H7 (cell line): ENCODE results near the gene SDHA. TPM values are rescaled to one million over a fixed set of nuclear protein-coding genes. Genes with fewer than 3 reads are reported as not detected.
"Not testable (repeated sequence)": the region's sequence is repeated elsewhere in the genome, so short reads cannot be mapped to it uniquely, and the experiment has no call there.

Source experiments
- DNase-seq: peaks from one replicate; pipeline ENCODE4 v3.0.0; 2012
- H3K27me3 ChIP-seq: 2 replicates; pipeline ENCODE4 v1.6.0; 2011; ENCODE audit warnings: mild to moderate bottlenecking, low read length; ENCODE audit not compliant: control insufficient read depth, insufficient read depth
- H3K36me3 ChIP-seq: replicated peaks from 2 replicates; pipeline ENCODE4 v1.5.1; 2011; ENCODE audit warnings: low read length; ENCODE audit not compliant: control insufficient read depth, insufficient read depth
- H3K4me3 ChIP-seq: 2 replicates; pipeline ENCODE4 v1.5.1; 2011; ENCODE audit warnings: low read depth, mild to moderate bottlenecking, control low read depth, low read length, moderate library complexity; ENCODE audit not compliant: insufficient read depth
- total RNA-seq: library from RNA; depleted of rRNA; stranded (reverse); fragments of >200 nt; shearing (Covaris generic); gene quantifications from 2 replicates; pipeline ENCODE4 v1.2.3, GENCODE V29; 2014

Gene SDHA
- total RNA-seq, 1 experiment from 2014 or later = 93.4 TPM

GRCh38 chr5:190366-191035 lies 27.6 kb upstream of the SDHA start:
- DNase-seq = peak; percentile 62
- H3K36me3 ChIP-seq = no peaks in the 10 kb centered on the region
- H3K27me3 ChIP-seq = no peaks in the 10 kb centered on the region
- H3K4me3 ChIP-seq = no peak overlapping the region

GRCh38 chr5:191036-191948 lies 26.8 kb upstream of the SDHA start, which contains the start of gene LRRC14B:
LRRC14B (plus strand) TSS chr5:191495; CDS start chr5:191539, 44 bp downstream.
- H3K36me3 ChIP-seq = no peaks in the 10 kb centered on the region
- peak; percentile 69 for DNase-seq
- no peaks in the 10 kb centered on the region for H3K27me3 ChIP-seq
- no peak within 1 kb of the TSS for H3K4me3 ChIP-seq

- no peaks in the 10 kb centered on the region for H3K27me3 ChIP-seq
- no peaks in the 10 kb centered on the region for H3K36me3 ChIP-seq
- DNase-seq = no peak
- H3K4me3 ChIP-seq = no peak overlapping the region
These were observed 26.0 kb upstream of the SDHA start for GRCh38 chr5:191949-192690.

GRCh38 chr5:192691-192969 lies 25.5 kb upstream of the SDHA start:
- Histone ChIP-seq H3K4me3 (no peak overlapping the region), H3K27me3 (no peaks in the 10 kb centered on the region), H3K36me3 (no peaks in the 10 kb centered on the region)
- no peak for DNase-seq

- Histone ChIP-seq H3K27me3 (no peaks in the 10 kb centered on the region), H3K4me3 (no peak overlapping the region), H3K36me3 (no peaks in the 10 kb centered on the region)
- DNase-seq = no peak
These were observed 24.9 kb upstream of the SDHA start for GRCh38 chr5:192970-193831.

DNA sequence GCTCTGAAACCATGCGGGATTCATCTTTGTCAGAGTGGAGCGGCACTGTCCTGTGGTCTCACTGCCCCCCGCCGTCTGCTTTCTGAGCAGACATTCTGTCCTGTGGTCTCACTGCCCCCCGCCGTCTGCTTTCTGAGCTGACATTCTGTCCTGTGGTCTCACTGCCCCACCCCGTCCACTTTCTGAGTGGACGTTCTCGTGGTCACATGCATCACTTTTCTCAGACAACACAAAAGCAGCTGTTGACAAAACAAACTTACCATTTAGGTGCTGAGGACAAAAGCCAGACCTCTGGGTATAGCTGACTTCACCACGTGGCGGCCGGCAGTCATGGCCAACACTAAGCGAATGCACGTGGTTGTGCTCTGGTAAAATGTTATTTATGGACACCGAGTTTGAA lies 24.0 kb upstream of the SDHA start:
- DNase-seq = no peak
- Histone ChIP-seq H3K4me3 (no peak overlapping the region), H3K36me3 (no peaks in the 10 kb centered on the region), H3K27me3 (no peaks in the 10 kb centered on the region)

DNA sequence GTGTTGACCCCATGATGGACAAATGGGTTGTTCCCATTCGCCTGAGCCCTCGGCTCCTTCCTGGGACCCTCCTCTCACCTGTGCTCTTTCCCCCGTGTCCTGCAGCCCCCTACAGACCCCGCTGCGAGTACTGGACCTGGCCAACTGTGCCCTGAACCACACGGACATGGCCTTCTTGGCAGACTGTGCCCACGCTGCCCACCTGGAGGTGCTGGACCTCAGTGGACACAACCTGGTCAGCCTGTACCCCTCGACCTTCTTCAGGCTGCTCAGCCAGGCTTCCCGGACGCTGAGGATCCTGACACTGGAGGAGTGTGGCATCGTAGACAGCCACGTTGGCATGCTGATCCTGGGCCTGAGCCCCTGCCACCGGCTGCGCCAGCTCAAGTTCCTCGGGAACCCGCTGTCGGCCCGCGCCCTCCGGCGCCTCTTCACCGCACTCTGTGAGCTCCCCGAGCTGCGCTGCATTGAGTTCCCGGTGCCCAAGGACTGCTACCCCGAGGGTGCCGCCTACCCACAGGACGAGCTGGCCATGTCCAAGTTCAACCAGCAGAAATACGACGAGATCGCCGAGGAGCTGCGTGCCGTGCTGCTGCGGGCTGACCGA lies 23.4 kb upstream of the SDHA start:
- no peak overlapping the region for H3K4me3 ChIP-seq
- DNase-seq = no peak
- H3K36me3 ChIP-seq = no peaks in the 10 kb centered on the region
- H3K27me3 ChIP-seq = no peaks in the 10 kb centered on the region

DNA sequence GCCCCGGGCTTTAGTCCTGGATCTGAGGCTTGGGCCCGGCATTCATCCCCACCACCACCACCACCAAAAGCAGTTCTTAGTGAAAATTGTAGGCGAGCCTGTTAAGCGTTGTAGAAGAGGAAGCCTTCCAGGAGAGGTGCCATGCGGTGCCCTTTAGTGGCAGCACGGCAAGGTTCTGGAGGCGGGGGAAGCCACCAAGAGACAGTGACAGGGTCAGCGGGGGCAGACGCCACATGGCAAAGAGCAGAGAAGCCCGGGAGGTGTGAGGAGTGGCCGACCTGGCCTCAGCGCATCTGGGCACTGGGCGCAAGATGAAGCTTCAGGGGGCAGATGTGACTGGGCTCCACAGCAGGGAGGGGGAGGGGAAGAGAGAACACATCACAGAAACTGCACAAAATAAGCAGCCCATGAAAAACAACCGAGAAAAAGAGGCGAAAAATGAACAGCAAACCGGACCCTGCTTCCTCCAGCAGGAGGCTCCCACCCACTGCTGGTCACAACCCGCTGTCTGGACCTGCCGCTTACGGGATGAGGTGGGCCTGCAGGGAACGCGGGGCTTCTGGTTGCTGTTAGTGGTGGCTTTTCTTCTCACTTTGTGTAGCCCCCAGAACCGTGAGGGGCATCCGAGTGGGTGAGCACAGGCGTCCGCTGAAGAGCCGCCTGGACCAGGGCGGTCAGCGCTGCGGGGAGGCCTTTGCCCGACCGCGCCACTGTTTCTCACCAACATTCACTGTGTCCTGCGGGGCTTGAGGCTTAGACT lies 22.5 kb upstream of the SDHA start:
- Histone ChIP-seq H3K36me3 (no peaks in the 10 kb centered on the region), H3K27me3 (no peaks in the 10 kb centered on the region), H3K4me3 (no peak overlapping the region)
- DNase-seq = peak; percentile 91

DNA sequence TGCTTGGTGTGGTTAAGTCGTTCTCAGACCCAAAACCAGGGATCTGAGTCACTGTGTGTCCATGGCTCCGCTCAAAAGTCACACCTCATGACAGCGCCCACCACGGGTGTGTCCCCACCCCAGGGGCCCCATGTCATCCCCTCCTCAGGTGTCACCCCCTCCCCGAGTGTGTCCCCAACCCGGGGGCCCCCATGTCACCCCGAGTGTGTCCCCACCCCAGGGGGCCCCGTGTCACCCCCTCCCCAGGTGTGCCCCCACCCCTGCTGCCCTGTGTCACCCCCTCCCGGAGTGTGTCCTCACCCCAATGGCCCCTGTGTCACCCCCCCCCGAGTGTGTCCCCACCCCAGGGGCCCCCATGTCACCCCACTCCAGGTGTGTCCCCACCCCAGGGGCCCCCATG lies 21.8 kb upstream of the SDHA start:
- no peak overlapping the region for H3K4me3 ChIP-seq
- DNase-seq = no peak
- no peaks in the 10 kb centered on the region for H3K36me3 ChIP-seq
- no peaks in the 10 kb centered on the region for H3K27me3 ChIP-seq

DNA sequence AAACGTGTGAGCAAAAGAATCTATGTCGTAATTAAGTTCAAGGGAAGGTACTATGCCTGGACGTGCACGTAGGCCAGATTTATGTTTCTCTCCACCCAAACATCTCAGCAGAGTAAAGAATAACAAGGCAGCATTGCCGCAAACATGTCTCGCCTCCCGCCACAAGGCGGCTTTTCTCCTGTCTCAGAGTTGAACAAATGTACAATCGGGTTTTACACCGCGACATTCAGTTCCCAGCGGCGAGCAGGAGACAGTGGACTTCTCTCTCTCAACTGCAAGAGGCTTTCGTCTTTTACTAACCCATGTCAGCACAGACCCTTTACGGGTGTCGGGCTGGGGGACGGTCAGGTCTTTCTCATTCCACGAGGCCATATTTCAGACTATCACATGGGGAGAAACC lies 21.1 kb upstream of the SDHA start:
- not testable (repeated sequence) for DNase-seq, H3K36me3 ChIP-seq, H3K27me3 ChIP-seq, H3K4me3 ChIP-seq

DNA sequence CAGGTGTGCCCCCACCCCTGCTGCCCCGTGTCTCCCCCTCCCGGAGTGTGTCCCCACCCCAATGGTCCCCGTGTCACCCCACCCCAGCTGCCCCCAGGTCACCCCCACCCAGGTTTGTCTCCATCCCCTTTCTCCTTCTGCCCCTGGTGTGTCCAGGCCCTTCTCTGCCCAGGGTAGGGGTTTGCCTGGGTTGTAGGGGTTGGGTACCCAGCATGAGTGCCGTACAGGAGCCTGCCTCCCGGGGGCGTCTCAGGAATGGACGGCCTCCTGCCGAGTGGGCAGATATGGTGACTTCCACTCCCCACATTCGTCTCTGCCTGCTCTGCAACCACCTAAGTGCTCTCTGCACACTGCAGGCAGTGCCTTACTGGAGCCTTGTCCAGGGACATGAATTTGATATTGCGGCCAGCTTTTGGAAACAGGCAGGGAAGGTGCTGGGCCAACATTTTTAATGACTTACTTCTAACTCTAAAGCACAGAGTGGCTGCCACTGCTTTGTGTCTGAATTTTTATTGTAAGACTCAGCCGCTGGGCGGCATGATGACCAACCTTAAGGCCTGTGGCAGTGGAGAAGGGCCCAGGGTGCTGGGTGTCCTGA lies 20.1 kb upstream of the SDHA start:
- no peak overlapping the region for H3K4me3 ChIP-seq
- H3K27me3 ChIP-seq = no peaks in the 10 kb centered on the region
- H3K36me3 ChIP-seq = no peaks in the 10 kb centered on the region
- DNase-seq = peak; percentile 63

DNA sequence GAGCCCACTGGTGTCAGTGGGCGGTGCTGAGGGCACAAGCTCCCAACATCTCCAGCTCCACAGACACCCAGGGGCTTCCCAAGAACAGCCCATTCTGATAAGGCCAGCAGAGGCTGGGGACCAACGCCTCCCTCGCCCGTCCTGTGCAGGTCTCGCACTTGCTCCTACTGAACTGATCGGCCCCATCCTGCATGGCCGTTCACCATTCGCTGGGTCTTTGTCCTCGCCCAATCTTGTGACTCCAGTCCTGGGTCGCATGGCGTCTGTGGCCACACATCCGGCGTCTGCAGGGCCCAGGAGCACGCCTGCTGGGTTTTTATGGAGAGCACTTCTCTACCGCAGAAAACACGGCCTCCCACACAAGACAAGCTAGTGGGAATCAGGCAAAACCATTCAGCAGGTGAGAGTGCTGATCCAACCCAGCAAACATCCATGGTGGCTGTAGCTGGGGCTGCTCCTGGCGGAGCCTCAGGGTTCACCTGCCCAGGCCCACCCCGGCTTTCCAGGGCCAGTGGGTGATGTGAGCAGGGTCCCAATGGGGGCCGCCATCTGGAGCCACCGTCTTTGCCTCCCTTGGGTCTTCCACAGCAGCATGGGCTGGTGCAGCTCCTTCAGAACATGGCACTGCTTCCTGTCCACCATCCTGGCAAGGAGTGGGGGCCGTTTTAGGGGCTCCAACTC lies 19.5 kb upstream of the SDHA start:
- DNase-seq = peak; percentile 48
- H3K36me3 ChIP-seq = no peaks in the 10 kb centered on the region
- H3K27me3 ChIP-seq = no peaks in the 10 kb centered on the region
- no peak overlapping the region for H3K4me3 ChIP-seq
